Measurements from ENCODE around the gene DDX5. TPM values are rescaled to one million over a fixed set of nuclear protein-coding genes. Genes with fewer than 3 reads are reported as not detected.

Gene DDX5
- total and polyA plus RNA-seq, 2 of the 13 experiments (the other 11 are each of a cell fraction or from before 2014, with no cell fraction given), result 503 to 684 TPM

DNA sequence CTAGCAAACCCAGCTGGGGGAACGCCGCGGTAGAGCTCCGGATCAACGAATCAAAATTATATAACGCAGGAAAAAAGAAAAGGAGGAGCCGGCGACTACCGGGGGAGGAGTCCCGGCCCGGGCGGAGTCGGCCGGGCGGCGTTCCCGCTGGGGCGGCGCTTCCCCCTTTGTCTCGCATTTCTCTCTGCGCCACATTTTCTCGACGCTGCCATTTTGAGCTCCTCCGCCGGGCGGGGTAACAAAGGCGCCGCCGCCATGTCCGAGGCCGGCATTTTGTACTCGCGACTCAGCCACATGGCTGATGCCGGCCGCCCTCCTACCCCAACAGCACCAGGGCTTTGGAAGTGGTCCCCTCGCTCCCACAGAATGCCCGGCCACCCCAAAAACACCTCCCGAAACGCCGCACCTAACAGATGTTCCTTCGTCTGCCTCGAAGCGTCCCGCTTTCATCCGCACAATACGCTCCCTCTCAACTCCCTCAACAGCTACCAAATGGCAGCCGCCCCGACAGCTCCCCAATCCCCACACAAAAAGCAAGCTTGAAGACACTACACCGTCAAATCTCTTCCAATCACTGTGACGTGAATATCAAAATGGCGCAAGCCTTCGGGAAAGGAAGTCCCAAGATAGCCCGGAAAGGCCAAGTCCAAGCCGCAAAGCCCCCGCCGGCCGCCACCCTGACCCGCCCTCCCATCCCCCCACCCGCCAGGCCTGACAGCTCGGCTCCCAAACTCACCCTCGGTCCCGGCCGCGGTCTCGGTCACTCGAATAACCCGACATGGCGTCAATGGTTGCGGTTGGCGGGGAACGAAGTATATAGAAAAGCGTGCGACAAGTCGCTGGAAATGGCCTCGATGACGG, 519 bp downstream of the DDX5 start (continued):
- TF ChIP-seq AHR (CRISPR knock-in tag; IDR thresholded peaks at IDR 0.05) (no peak), ZNF644 (CRISPR knock-in tag; IDR thresholded peaks at IDR 0.05; ENCODE audit: low read depth) (no peak), IKZF1 (IDR thresholded peaks at IDR 0.05) (no peak), PHF8 (CRISPR knock-in tag; IDR thresholded peaks at IDR 0.05) (peak; percentile 71; the same call in 1 of the 2 replicates), ZNF44 (CRISPR knock-in tag; IDR thresholded peaks at IDR 0.05) (peak; percentile 57; the same call in 1 of the 2 replicates), KAT7 (CRISPR knock-in tag; IDR thresholded peaks at IDR 0.05; ENCODE audit: borderline replicate concordance) (peak; percentile 45; the same call in 1 of the 2 replicates), ZNF446 (CRISPR knock-in tag; IDR thresholded peaks at IDR 0.05) (no peak; the same call in 1 of the 2 replicates), CENPT (CRISPR knock-in tag; IDR thresholded peaks at IDR 0.05; ENCODE audit: low read depth) (no peak), ZNF720 (CRISPR knock-in tag; IDR thresholded peaks at IDR 0.05) (no peak), HOXA5 (CRISPR knock-in tag; IDR thresholded peaks at IDR 0.05) (peak; percentile 63; the same call in 1 of the 2 replicates), ZNF782 (CRISPR knock-in tag; IDR thresholded peaks at IDR 0.05; ENCODE audit: borderline replicate concordance) (0 out of 2 replicates have a peak, but pooled peaks have one; percentile 59), ZBTB38 (CRISPR knock-in tag; IDR thresholded peaks at IDR 0.05) (no peak), ZNF431 (CRISPR knock-in tag; IDR thresholded peaks at IDR 0.05; ENCODE audit: borderline replicate concordance, low read depth) (no peak), KDM5B (CRISPR knock-in tag; IDR thresholded peaks at IDR 0.05; ENCODE audit: borderline replicate concordance) (no peak; the same call in 1 of the 2 replicates), RARG (CRISPR knock-in tag; IDR thresholded peaks at IDR 0.05; ENCODE audit: low read depth) (0 out of 2 replicates have a peak, but pooled peaks have one; percentile 6), ZFYVE20 (CRISPR knock-in tag; IDR thresholded peaks at IDR 0.05; ENCODE audit: borderline replicate concordance, low read depth) (no peak), LCORL (IDR thresholded peaks at IDR 0.05) (no peak), LCORL (CRISPR knock-in tag; IDR thresholded peaks at IDR 0.05) (no peak), JUND (CRISPR knock-in tag; IDR thresholded peaks at IDR 0.05) (no peak)
- TF ChIP-seq, protein P1, sequence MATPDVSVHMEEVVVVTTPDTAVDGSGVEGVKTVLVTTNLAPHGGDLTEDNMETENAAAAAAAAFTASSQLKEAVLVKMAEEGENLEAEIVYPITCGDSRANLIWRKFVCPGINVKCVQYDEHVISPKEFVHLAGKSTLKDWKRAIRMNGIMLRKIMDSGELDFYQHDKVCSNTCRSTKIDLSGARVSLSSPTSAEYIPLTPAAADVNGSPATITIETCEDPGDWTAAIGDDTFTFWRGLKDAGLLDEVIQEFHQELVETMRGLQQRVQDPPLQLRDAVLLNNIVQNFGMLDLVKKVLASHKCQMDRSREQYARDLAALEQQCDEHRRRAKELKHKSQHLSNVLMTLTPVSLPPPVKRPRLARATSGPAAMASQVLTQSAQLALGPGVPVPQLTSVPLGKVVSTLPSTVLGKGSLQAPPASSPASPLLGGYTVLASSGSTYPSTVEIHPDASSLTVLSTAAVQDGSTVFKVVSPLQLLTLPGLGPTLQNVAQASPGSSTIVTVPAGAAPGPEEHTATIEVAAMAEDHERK (CRISPR knock-in tag; IDR thresholded peaks at IDR 0.05; ENCODE audit: low read depth), result no peak
- TF ChIP-seq, protein P2, sequence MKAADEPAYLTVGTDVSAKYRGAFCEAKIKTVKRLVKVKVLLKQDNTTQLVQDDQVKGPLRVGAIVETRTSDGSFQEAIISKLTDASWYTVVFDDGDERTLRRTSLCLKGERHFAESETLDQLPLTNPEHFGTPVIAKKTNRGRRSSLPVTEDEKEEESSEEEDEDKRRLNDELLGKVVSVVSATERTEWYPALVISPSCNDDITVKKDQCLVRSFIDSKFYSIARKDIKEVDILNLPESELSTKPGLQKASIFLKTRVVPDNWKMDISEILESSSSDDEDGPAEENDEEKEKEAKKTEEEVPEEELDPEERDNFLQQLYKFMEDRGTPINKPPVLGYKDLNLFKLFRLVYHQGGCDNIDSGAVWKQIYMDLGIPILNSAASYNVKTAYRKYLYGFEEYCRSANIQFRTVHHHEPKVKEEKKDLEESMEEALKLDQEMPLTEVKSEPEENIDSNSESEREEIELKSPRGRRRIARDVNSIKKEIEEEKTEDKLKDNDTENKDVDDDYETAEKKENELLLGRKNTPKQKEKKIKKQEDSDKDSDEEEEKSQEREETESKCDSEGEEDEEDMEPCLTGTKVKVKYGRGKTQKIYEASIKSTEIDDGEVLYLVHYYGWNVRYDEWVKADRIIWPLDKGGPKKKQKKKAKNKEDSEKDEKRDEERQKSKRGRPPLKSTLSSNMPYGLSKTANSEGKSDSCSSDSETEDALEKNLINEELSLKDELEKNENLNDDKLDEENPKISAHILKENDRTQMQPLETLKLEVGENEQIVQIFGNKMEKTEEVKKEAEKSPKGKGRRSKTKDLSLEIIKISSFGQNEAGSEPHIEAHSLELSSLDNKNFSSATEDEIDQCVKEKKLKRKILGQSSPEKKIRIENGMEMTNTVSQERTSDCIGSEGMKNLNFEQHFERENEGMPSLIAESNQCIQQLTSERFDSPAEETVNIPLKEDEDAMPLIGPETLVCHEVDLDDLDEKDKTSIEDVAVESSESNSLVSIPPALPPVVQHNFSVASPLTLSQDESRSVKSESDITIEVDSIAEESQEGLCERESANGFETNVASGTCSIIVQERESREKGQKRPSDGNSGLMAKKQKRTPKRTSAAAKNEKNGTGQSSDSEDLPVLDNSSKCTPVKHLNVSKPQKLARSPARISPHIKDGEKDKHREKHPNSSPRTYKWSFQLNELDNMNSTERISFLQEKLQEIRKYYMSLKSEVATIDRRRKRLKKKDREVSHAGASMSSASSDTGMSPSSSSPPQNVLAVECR (CRISPR knock-in tag; IDR thresholded peaks at IDR 0.05; ENCODE audit: borderline replicate concordance), result no peak; the same call in 1 of the 2 replicates
- TF ChIP-seq, protein P3, sequence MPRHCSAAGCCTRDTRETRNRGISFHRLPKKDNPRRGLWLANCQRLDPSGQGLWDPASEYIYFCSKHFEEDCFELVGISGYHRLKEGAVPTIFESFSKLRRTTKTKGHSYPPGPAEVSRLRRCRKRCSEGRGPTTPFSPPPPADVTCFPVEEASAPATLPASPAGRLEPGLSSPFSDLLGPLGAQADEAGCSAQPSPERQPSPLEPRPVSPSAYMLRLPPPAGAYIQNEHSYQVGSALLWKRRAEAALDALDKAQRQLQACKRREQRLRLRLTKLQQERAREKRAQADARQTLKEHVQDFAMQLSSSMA (CRISPR knock-in tag; IDR thresholded peaks at IDR 0.05), result 0 out of 2 replicates have a peak, but pooled peaks have one; percentile 13

All from HepG2 (cell line).